ENCODE data around the gene STYX.

- TF ChIP-seq CTCF (IDR thresholded peaks at IDR 0.05; ENCODE audit: poor library complexity, severe bottlenecking) (no peak), TAF1 (IDR thresholded peaks at IDR 0.05; ENCODE audit: low read depth) (no peak), RAD21 (conservative IDR thresholded peaks at IDR 0.05) (no peak), REST (IDR thresholded peaks at IDR 0.05; ENCODE audit: borderline replicate concordance) (no peak), SMC3 (conservative IDR thresholded peaks at IDR 0.05; ENCODE audit: poor library complexity) (no peak), POLR2AphosphoS5 (IDR thresholded peaks at IDR 0.05) (no peak), EP300 (conservative IDR thresholded peaks at IDR 0.05; ENCODE audit: poor library complexity, severe bottlenecking) (no peak), EZH2 (IDR thresholded peaks at IDR 0.05; ENCODE audit: borderline replicate concordance, insufficient read depth, low read length, poor library complexity, severe bottlenecking) (no peak), MXI1 (conservative IDR thresholded peaks at IDR 0.05; ENCODE audit: poor library complexity, severe bottlenecking) (no peak)
Observed at GRCh38 chr14:52781629-52782028, 51.7 kb downstream of the STYX start.

All from neural cell (in vitro differentiated cells).